Measurements from ENCODE around the gene ANKRD6. TPM values are rescaled to one million over a fixed set of nuclear protein-coding genes. Genes with fewer than 3 reads are reported as not detected.

ANKRD6 gene
- total RNA-seq, 1 experiment from 2014 or later, result 5.6 TPM

DNA sequence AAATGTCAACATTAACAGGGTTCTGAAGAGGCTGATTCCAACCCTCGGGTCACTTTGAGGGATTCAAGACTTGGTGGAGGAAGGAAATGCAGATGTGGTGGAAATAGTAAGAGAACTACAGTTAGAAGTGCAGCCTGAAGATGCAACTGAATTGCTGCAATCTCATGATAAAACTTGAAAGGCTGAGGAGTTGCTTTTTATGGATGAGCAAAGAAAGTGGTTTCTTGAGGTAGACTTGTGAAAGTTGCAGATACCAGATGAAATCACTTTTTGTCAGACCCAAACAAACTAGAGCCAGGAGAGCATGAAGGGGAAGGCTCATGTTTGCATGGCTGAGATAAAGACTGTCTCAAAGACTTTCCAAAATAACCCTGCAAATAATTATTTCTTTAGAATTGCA is 16.2 kb downstream of the ANKRD6 start:
- Histone ChIP-seq H4K8ac (replicated peaks; ENCODE audit: insufficient read length, low read depth, low read length) (no peak overlapping the region), H3K9me3 (ENCODE audit: control insufficient read depth, low read depth, low read length) (no peaks in the 10 kb centered on the region), H3K9ac (ENCODE audit: extremely low read depth, insufficient read length, low read length) (no peak overlapping the region), H3K18ac (ENCODE audit: insufficient read length, low read depth, low read length) (no peak overlapping the region), H4K91ac (ENCODE audit: insufficient read length, low read depth, low read length) (no peak overlapping the region), H2BK12ac (ENCODE audit: insufficient read length, low read depth, low read length) (no peak overlapping the region), H2BK120ac (ENCODE audit: low read depth, low read length, poor library complexity, severe bottlenecking) (no peak overlapping the region), H4K20me1 (ENCODE audit: control insufficient read depth, insufficient read depth, insufficient read length) (no peaks in the 10 kb centered on the region), H3K23me2 (ENCODE audit: insufficient read length, low read depth, low read length, poor library complexity, severe bottlenecking) (no peaks in the 10 kb centered on the region), H3K4me1 (ENCODE audit: insufficient read depth, low read length) (no peaks in the 10 kb centered on the region), H3K79me2 (ENCODE audit: insufficient read depth, low read length) (no peaks in the 10 kb centered on the region; the same call in 1 of the 2 replicates), H3K4me2 (ENCODE audit: insufficient read depth, insufficient read length, low read length) (no peak overlapping the region), H3K4ac (ENCODE audit: low read depth, low read length) (no peak overlapping the region), H2BK20ac (ENCODE audit: low read depth, low read length, poor library complexity, severe bottlenecking) (no peak overlapping the region), H3K27ac (ENCODE audit: insufficient read length, low read depth, low read length) (no peak overlapping the region), H2AK5ac (ENCODE audit: insufficient read length, low read length) (no peak overlapping the region), H4K5ac (ENCODE audit: insufficient read length, low read depth, low read length) (no peak overlapping the region), H3T11ph (ENCODE audit: low read length) (no peak overlapping the region), H2AFZ (ENCODE audit: low read length) (no peak overlapping the region), H2BK15ac (ENCODE audit: low read depth, low read length) (no peak overlapping the region), H3K23ac (ENCODE audit: insufficient read length, low read depth, low read length) (no peak overlapping the region), H3K27me3 (ENCODE audit: insufficient read depth, low read length) (no peaks in the 10 kb centered on the region), H3K56ac (ENCODE audit: insufficient read length, low read depth, low read length) (no peak overlapping the region), H3K14ac (ENCODE audit: insufficient read depth, low read length) (no peak overlapping the region), H2BK5ac (ENCODE audit: insufficient read length, low read length) (no peak overlapping the region), H3K79me1 (ENCODE audit: insufficient read depth, low read depth, low read length, poor library complexity, severe bottlenecking) (no peaks in the 10 kb centered on the region)
- TF ChIP-seq, protein P1, sequence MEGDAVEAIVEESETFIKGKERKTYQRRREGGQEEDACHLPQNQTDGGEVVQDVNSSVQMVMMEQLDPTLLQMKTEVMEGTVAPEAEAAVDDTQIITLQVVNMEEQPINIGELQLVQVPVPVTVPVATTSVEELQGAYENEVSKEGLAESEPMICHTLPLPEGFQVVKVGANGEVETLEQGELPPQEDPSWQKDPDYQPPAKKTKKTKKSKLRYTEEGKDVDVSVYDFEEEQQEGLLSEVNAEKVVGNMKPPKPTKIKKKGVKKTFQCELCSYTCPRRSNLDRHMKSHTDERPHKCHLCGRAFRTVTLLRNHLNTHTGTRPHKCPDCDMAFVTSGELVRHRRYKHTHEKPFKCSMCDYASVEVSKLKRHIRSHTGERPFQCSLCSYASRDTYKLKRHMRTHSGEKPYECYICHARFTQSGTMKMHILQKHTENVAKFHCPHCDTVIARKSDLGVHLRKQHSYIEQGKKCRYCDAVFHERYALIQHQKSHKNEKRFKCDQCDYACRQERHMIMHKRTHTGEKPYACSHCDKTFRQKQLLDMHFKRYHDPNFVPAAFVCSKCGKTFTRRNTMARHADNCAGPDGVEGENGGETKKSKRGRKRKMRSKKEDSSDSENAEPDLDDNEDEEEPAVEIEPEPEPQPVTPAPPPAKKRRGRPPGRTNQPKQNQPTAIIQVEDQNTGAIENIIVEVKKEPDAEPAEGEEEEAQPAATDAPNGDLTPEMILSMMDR (conservative IDR thresholded peaks at IDR 0.05), result no peak
- Mint-ChIP-seq H3K27ac (no peak overlapping the region), H3K4me3 (no peak overlapping the region), H3K4me1 (no peaks in the 10 kb centered on the region), H3K9me3 (no peaks in the 10 kb centered on the region), H3K27me3 (ENCODE audit: low read depth) (peaks cover 4% of the 10 kb centered on the region; the same call in 1 of the 2 replicates), H3K36me3 (ENCODE audit: insufficient read depth in 1 of 3, low read depth in 3 of 3) (no peaks in the 10 kb centered on the region)
- no peak for DNase-seq
- no CpG with 5 or more reads among the region's 1 CpG for WGBS (ENCODE audit: extremely low coverage, insufficient read length, low lambda C conversion rate)
